GM23338 (cell line): ENCODE results near the gene OR5K2. TPM values are rescaled to one million over a fixed set of nuclear protein-coding genes. Genes with fewer than 3 reads are reported as not detected.

ENCODE experiments used
- ATAC-seq: fragments of 200-7000 bp; cut with Tn5 transposase; 3 replicates; pipeline ENCODE4 v1.9.1; 2020
- DNase-seq: peaks from one replicate; pipeline ENCODE4 v3.0.0-alpha.2; 2015; ENCODE audit warnings: low spot score
- H2AFZ ChIP-seq: fragments of 200-600 bp; sonication (generic); 2 replicates; pipeline ENCODE4 v1.8.0; 2016; ENCODE audit warnings: antibody characterized with exemption, mild to moderate bottlenecking, moderate library complexity
- H3F3A ChIP-seq: fragments of 200-600 bp; sonication (generic); replicated peaks from 2 replicates; pipeline ENCODE4 v1.8.0; 2017; ENCODE audit warnings: antibody characterized with exemption, mixed run types, low read depth
- H3K27ac ChIP-seq: fragments of 200-600 bp; sonication (generic); 2 replicates; pipeline ENCODE4 v1.6.1; 2016; ENCODE audit warnings: low read depth
- H3K27me3 ChIP-seq: fragments of 200-600 bp; sonication (generic); 2 replicates; pipeline ENCODE4 v1.8.0; 2016; ENCODE audit warnings: mild to moderate bottlenecking, mixed run types, moderate library complexity; ENCODE audit not compliant: insufficient read depth
- H3K36me3 ChIP-seq: fragments of 200-600 bp; sonication (generic); 2 replicates; pipeline ENCODE4 v1.8.0; 2016; ENCODE audit warnings: mild to moderate bottlenecking; ENCODE audit not compliant: insufficient read depth
- H3K4me1 ChIP-seq: fragments of 200-600 bp; sonication (generic); 2 replicates; pipeline ENCODE4 v1.8.0; 2016; ENCODE audit warnings: mild to moderate bottlenecking, moderate library complexity; ENCODE audit not compliant: insufficient read depth
- H3K4me2 ChIP-seq: fragments of 200-600 bp; sonication (generic); 2 replicates; pipeline ENCODE4 v1.7.1; 2017; ENCODE audit warnings: mixed run types
- H3K4me3 ChIP-seq: fragments of 200-600 bp; sonication (generic); 2 replicates; pipeline ENCODE4 v1.6.1; 2016; ENCODE audit warnings: mixed run types
- H3K79me2 ChIP-seq: fragments of 200-600 bp; sonication (generic); replicated peaks from 2 replicates; pipeline ENCODE4 v1.8.0; 2017; ENCODE audit warnings: mild to moderate bottlenecking; ENCODE audit not compliant: insufficient read depth
- H3K9me2 ChIP-seq: fragments of 200-600 bp; sonication (generic); 2 replicates; pipeline ENCODE4 v1.8.0; 2017; ENCODE audit not compliant: insufficient read depth
- H4K20me1 ChIP-seq: fragments of 200-600 bp; sonication (generic); replicated peaks from 2 replicates; pipeline ENCODE4 v1.8.0; 2017; ENCODE audit warnings: mild to moderate bottlenecking; ENCODE audit not compliant: insufficient read depth
- H3K27ac Mint-ChIP-seq: 2 replicates; pipeline ENCODE4 v1.8.0; 2020; ENCODE audit warnings: inconsistent platforms, mild to moderate bottlenecking, moderate library complexity, mixed read lengths
- H3K27me3 Mint-ChIP-seq: 3 replicates; pipeline ENCODE4 v1.8.0; 2022; ENCODE audit warnings: low read depth, mild to moderate bottlenecking, moderate library complexity, mixed read lengths, inconsistent platforms; ENCODE audit not compliant: insufficient read depth, poor library complexity
- H3K36me3 Mint-ChIP-seq: 3 replicates; pipeline ENCODE4 v1.8.0; 2021; ENCODE audit warnings: low read depth, mild to moderate bottlenecking, inconsistent platforms, moderate library complexity, mixed read lengths
- H3K4me1 Mint-ChIP-seq: 3 replicates; pipeline ENCODE4 v1.8.0; 2020; ENCODE audit warnings: mild to moderate bottlenecking, inconsistent platforms, mixed read lengths
- H3K4me3 Mint-ChIP-seq: 3 replicates; pipeline ENCODE4 v1.8.0; 2021; ENCODE audit warnings: moderate library complexity, mild to moderate bottlenecking, inconsistent platforms, mixed read lengths
- H3K9me3 Mint-ChIP-seq: 3 replicates; pipeline ENCODE4 v1.8.0; 2020; ENCODE audit warnings: moderate library complexity, mild to moderate bottlenecking, inconsistent platforms, mixed read lengths
- CREB1 ChIP-seq: fragments of 250-450 bp; sonication (Bioruptor Pico); IDR thresholded peaks from 2 replicates; pipeline ENCODE4 v1.5.0; 2020; ENCODE audit warnings: low read depth, mild to moderate bottlenecking, moderate library complexity
- CTCF ChIP-seq, 2 experiments: fragments of 200-600 bp in 1 of 2; sonication (generic) in 1 of 2; conservative IDR thresholded peaks; 2 replicates each; pipeline versions ENCODE4 v1.5.1 to v1.6.1; 2016 to 2017; ENCODE audit warnings: antibody characterized with exemption in 2 of 2, low read depth in 2 of 2, mild to moderate bottlenecking in 2 of 2, moderate library complexity in 1 of 2
- ETS1 ChIP-seq: IDR thresholded peaks from 2 replicates; pipeline ENCODE4 v1.6.1; 2016; ENCODE audit warnings: antibody characterized with exemption
- EZH2 ChIP-seq: fragments of 200-600 bp; sonication (generic); IDR thresholded peaks from one replicate; pipeline ENCODE4 v1.8.0; 2017; ENCODE audit warnings: antibody characterized with exemption, mild to moderate bottlenecking, low read depth; ENCODE audit not compliant: unreplicated experiment
- EZH2phosphoT487 ChIP-seq: fragments of 200-600 bp; sonication (generic); IDR thresholded peaks from one replicate; pipeline ENCODE4 v1.8.1; 2018; ENCODE audit warnings: antibody characterized with exemption; ENCODE audit not compliant: unreplicated experiment
- JUNB ChIP-seq: IDR thresholded peaks from one replicate; pipeline ENCODE4 v1.6.1; 2016; ENCODE audit warnings: antibody characterized with exemption; ENCODE audit not compliant: unreplicated experiment
- NANOG ChIP-seq: IDR thresholded peaks from 2 replicates; pipeline ENCODE4 v1.6.1; 2016; ENCODE audit warnings: antibody characterized with exemption, borderline replicate concordance
- POLR2AphosphoS5 ChIP-seq: IDR thresholded peaks from 2 replicates; pipeline ENCODE4 v1.6.1; 2016; ENCODE audit warnings: antibody characterized with exemption, low read depth
- REST ChIP-seq: IDR thresholded peaks from one replicate; pipeline ENCODE4 v1.6.1; 2018; ENCODE audit warnings: antibody characterized with exemption; ENCODE audit not compliant: unreplicated experiment
- STAT1 ChIP-seq: IDR thresholded peaks from one replicate; pipeline ENCODE4 v1.6.1; 2016; ENCODE audit warnings: antibody characterized with exemption; ENCODE audit not compliant: unreplicated experiment
- ZNF114 ChIP-seq: fragments of 250-450 bp; sonication (Bioruptor Pico); IDR thresholded peaks from 2 replicates; pipeline ENCODE4 v1.5.0; 2020; ENCODE audit warnings: mild to moderate bottlenecking, moderate library complexity
- ZNF331 ChIP-seq: fragments of 250-450 bp; sonication (Bioruptor Pico); IDR thresholded peaks from 2 replicates; pipeline ENCODE4 v1.5.0; 2020; ENCODE audit warnings: low read depth, mild to moderate bottlenecking, moderate library complexity
- ZNF462 ChIP-seq: fragments of 250-450 bp; sonication (Bioruptor Pico); IDR thresholded peaks from 2 replicates; pipeline ENCODE4 v1.5.0; 2020; ENCODE audit warnings: mild to moderate bottlenecking, moderate library complexity
- polyA plus RNA-seq: library from polyadenylated mRNA; unstranded; fragments of >200 nt; fragmentation: Nextera tagmentation; extraction: Ambion mirVana; gene quantifications from 2 replicates; pipeline ENCODE4 v1.2.1, GENCODE V29; 2016
- total RNA-seq: library from RNA; depleted of rRNA; stranded (reverse); fragments of >200 nt; shearing (Covaris generic); gene quantifications from 2 replicates; pipeline ENCODE4 v1.2.3, GENCODE V29; 2014

The OR5K2 gene
- total and polyA plus RNA-seq, 2 experiments from 2014 or later: not detected

GRCh38 chr3:98525494-98525893, 28.0 kb downstream of the OR5K2 start:
- peaks cover 7% of the 10 kb centered on the region; the same call in 1 of the 2 replicates for H3K4me1 ChIP-seq
- H3K9me3 Mint-ChIP-seq: no peaks in the 10 kb centered on the region
- no peak overlapping the region for H3K27ac ChIP-seq
- H3F3A ChIP-seq: no peaks in the 10 kb centered on the region
- DNase-seq: no peak
- H3K27me3 ChIP-seq: no peaks in the 10 kb centered on the region
- H3K79me2 ChIP-seq: peaks cover 19% of the 10 kb centered on the region
- H2AFZ ChIP-seq: no peak overlapping the region; the same call in 1 of the 2 replicates
- H3K4me1 Mint-ChIP-seq: peaks cover 12% of the 10 kb centered on the region
- H3K27me3 Mint-ChIP-seq: no peaks in the 10 kb centered on the region
- H3K9me2 ChIP-seq: no peaks in the 10 kb centered on the region
- H3K4me3 ChIP-seq: no peak overlapping the region
- no peak overlapping the region for H3K4me3 Mint-ChIP-seq
- peaks cover 7% of the 10 kb centered on the region; the same call in 2 of the 3 replicates for H3K36me3 Mint-ChIP-seq
- no peaks in the 10 kb centered on the region for H3K36me3 ChIP-seq
- no peak overlapping the region for H3K27ac Mint-ChIP-seq
- no peak overlapping the region for H3K4me2 ChIP-seq
- TF ChIP-seq REST (no peak), ZNF114 (CRISPR knock-in tag) (no peak), EZH2phosphoT487 (no peak), CTCF (conservative IDR thresholded peaks at IDR 0.05; ENCODE audit: low read depth in 2 of 2) (no peak), STAT1 (no peak), JUNB (no peak), ZNF331 (CRISPR knock-in tag) (no peak), EZH2 (no peak), ETS1 (no peak), ZNF462 (CRISPR knock-in tag) (no peak), NANOG (no peak), POLR2AphosphoS5 (no peak), CREB1 (no peak)
- ATAC-seq: no peak
- peaks cover 4% of the 10 kb centered on the region; the same call in 1 of the 2 replicates for H4K20me1 ChIP-seq
